ENCODE data around the gene SEMA3B.
"Not testable (repeated sequence)": the region's sequence is repeated elsewhere in the genome, so short reads cannot be mapped to it uniquely, and the experiment has no call there.

SEMA3B gene

GRCh38 chr3:50242381-50242770 lies 26.6 kb upstream of the SEMA3B start:
- no peaks in the 10 kb centered on the region for H3K27me3 ChIP-seq (ENCODE audit: insufficient read depth, low read length)
- no peak overlapping the region for H2AFZ ChIP-seq (ENCODE audit: low read depth, low read length)
- no peaks in the 10 kb centered on the region for H3K9me3 ChIP-seq (ENCODE audit: low read length)
- H3K36me3 ChIP-seq (ENCODE audit: insufficient read depth, low read length) = peaks cover 20% of the 10 kb centered on the region
- no peak overlapping the region for H3K4me3 ChIP-seq (ENCODE audit: low read length)
- H3K4me1 ChIP-seq (ENCODE audit: insufficient read depth, low read length) = peaks cover 77% of the 10 kb centered on the region

- Histone ChIP-seq H2AFZ (ENCODE audit: low read depth, low read length) (no peak overlapping the region), H3K36me3 (ENCODE audit: insufficient read depth, low read length) (peaks cover 24% of the 10 kb centered on the region), H3K9me3 (ENCODE audit: low read length) (no peaks in the 10 kb centered on the region), H3K4me1 (ENCODE audit: insufficient read depth, low read length) (peaks cover 74% of the 10 kb centered on the region), H3K27me3 (ENCODE audit: insufficient read depth, low read length) (no peaks in the 10 kb centered on the region), H3K4me3 (ENCODE audit: low read length) (no peak overlapping the region)
These were observed 25.9 kb upstream of the SEMA3B start for GRCh38 chr3:50242851-50243542.

- Histone ChIP-seq H3K4me1 (ENCODE audit: insufficient read depth, low read length) (peaks cover 69% of the 10 kb centered on the region), H3K36me3 (ENCODE audit: insufficient read depth, low read length) (peaks cover 27% of the 10 kb centered on the region), H3K27me3 (ENCODE audit: insufficient read depth, low read length) (no peaks in the 10 kb centered on the region)
These were observed 25.4 kb upstream of the SEMA3B start for GRCh38 chr3:50243543-50243895.

GRCh38 chr3:50244813-50245212 lies 24.1 kb upstream of the SEMA3B start:
- Histone ChIP-seq H3K36me3 (ENCODE audit: insufficient read depth, low read length) (peaks cover 24% of the 10 kb centered on the region), H3K4me1 (ENCODE audit: insufficient read depth, low read length) (peaks cover 58% of the 10 kb centered on the region)
- H3K27me3 ChIP-seq (ENCODE audit: insufficient read depth, low read length); H2AFZ ChIP-seq (ENCODE audit: low read depth, low read length); H3K4me3 ChIP-seq (ENCODE audit: low read length); H3K9me3 ChIP-seq (ENCODE audit: low read length): not testable (repeated sequence)

More at GRCh38 chr3:50243543-50243895, 25.4 kb upstream of the SEMA3B start:
- H3K9me3 ChIP-seq (ENCODE audit: low read length) = no peaks in the 10 kb centered on the region
- H2AFZ ChIP-seq (ENCODE audit: low read depth, low read length) = no peak overlapping the region
- no peak overlapping the region for H3K4me3 ChIP-seq (ENCODE audit: low read length)

GRCh38 chr3:50245251-50245745 lies 23.6 kb upstream of the SEMA3B start:
- no peaks in the 10 kb centered on the region for H3K9me3 ChIP-seq (ENCODE audit: low read length)
- H3K4me1 ChIP-seq (ENCODE audit: insufficient read depth, low read length) = peaks cover 53% of the 10 kb centered on the region
- H3K27me3 ChIP-seq (ENCODE audit: insufficient read depth, low read length) = no peaks in the 10 kb centered on the region
- no peak overlapping the region for H3K4me3 ChIP-seq (ENCODE audit: low read length)
- H3K36me3 ChIP-seq (ENCODE audit: insufficient read depth, low read length) = peaks cover 27% of the 10 kb centered on the region
- no peak overlapping the region for H2AFZ ChIP-seq (ENCODE audit: low read depth, low read length)

- Histone ChIP-seq H3K27me3 (ENCODE audit: insufficient read depth, low read length) (no peaks in the 10 kb centered on the region), H3K4me3 (ENCODE audit: low read length) (no peak overlapping the region), H3K9me3 (ENCODE audit: low read length) (no peaks in the 10 kb centered on the region), H3K36me3 (ENCODE audit: insufficient read depth, low read length) (peaks cover 29% of the 10 kb centered on the region), H3K4me1 (ENCODE audit: insufficient read depth, low read length) (peaks cover 48% of the 10 kb centered on the region), H2AFZ (ENCODE audit: low read depth, low read length) (no peak overlapping the region)
These were observed 23.0 kb upstream of the SEMA3B start for GRCh38 chr3:50245831-50246516.

- H3K4me3 ChIP-seq (ENCODE audit: low read length) = peak overlapping the region; percentile 3
- H3K4me1 ChIP-seq (ENCODE audit: insufficient read depth, low read length) = peaks cover 42% of the 10 kb centered on the region
- peaks cover 35% of the 10 kb centered on the region for H3K36me3 ChIP-seq (ENCODE audit: insufficient read depth, low read length)
- H3K27me3 ChIP-seq (ENCODE audit: insufficient read depth, low read length) = no peaks in the 10 kb centered on the region
- H3K9me3 ChIP-seq (ENCODE audit: low read length) = no peaks in the 10 kb centered on the region
- no peak overlapping the region for H2AFZ ChIP-seq (ENCODE audit: low read depth, low read length)
These were observed 22.4 kb upstream of the SEMA3B start for GRCh38 chr3:50246517-50246954.

GRCh38 chr3:50248387-50248786 lies 20.6 kb upstream of the SEMA3B start:
- Histone ChIP-seq H3K36me3 (ENCODE audit: insufficient read depth, low read length) (peaks cover 46% of the 10 kb centered on the region), H3K4me1 (ENCODE audit: insufficient read depth, low read length) (peaks cover 27% of the 10 kb centered on the region), H3K9me3 (ENCODE audit: low read length) (no peaks in the 10 kb centered on the region), H2AFZ (ENCODE audit: low read depth, low read length) (no peak overlapping the region), H3K27me3 (ENCODE audit: insufficient read depth, low read length) (no peaks in the 10 kb centered on the region), H3K4me3 (ENCODE audit: low read length) (no peak overlapping the region)

- H3K4me3 ChIP-seq (ENCODE audit: low read length) = no peak overlapping the region
- H3K4me1 ChIP-seq (ENCODE audit: insufficient read depth, low read length) = peaks cover 27% of the 10 kb centered on the region
- peaks cover 52% of the 10 kb centered on the region for H3K36me3 ChIP-seq (ENCODE audit: insufficient read depth, low read length)
- no peaks in the 10 kb centered on the region for H3K9me3 ChIP-seq (ENCODE audit: low read length)
- H2AFZ ChIP-seq (ENCODE audit: low read depth, low read length) = no peak overlapping the region
- no peaks in the 10 kb centered on the region for H3K27me3 ChIP-seq (ENCODE audit: insufficient read depth, low read length)
These were observed 19.5 kb upstream of the SEMA3B start for GRCh38 chr3:50249457-50249856.

- peaks cover 23% of the 10 kb centered on the region for H3K4me1 ChIP-seq (ENCODE audit: insufficient read depth, low read length)
- no peaks in the 10 kb centered on the region for H3K9me3 ChIP-seq (ENCODE audit: low read length)
- no peak overlapping the region for H2AFZ ChIP-seq (ENCODE audit: low read depth, low read length)
- H3K27me3 ChIP-seq (ENCODE audit: insufficient read depth, low read length) = no peaks in the 10 kb centered on the region
- no peak overlapping the region for H3K4me3 ChIP-seq (ENCODE audit: low read length)
- H3K36me3 ChIP-seq (ENCODE audit: insufficient read depth, low read length) = peaks cover 61% of the 10 kb centered on the region
These were observed 18.4 kb upstream of the SEMA3B start for GRCh38 chr3:50250514-50250913.

GRCh38 chr3:50251220-50251619 lies 17.7 kb upstream of the SEMA3B start:
- H3K27me3 ChIP-seq (ENCODE audit: insufficient read depth, low read length) = no peaks in the 10 kb centered on the region
- H3K4me1 ChIP-seq (ENCODE audit: insufficient read depth, low read length) = peaks cover 16% of the 10 kb centered on the region
- H3K9me3 ChIP-seq (ENCODE audit: low read length) = no peaks in the 10 kb centered on the region
- peaks cover 64% of the 10 kb centered on the region for H3K36me3 ChIP-seq (ENCODE audit: insufficient read depth, low read length)
- H2AFZ ChIP-seq (ENCODE audit: low read depth, low read length) = no peak overlapping the region
- H3K4me3 ChIP-seq (ENCODE audit: low read length) = no peak overlapping the region

- Histone ChIP-seq H2AFZ (ENCODE audit: low read depth, low read length) (no peak overlapping the region), H3K4me1 (ENCODE audit: insufficient read depth, low read length) (peaks cover 27% of the 10 kb centered on the region), H3K4me3 (ENCODE audit: low read length) (no peak overlapping the region), H3K9me3 (ENCODE audit: low read length) (no peaks in the 10 kb centered on the region), H3K27me3 (ENCODE audit: insufficient read depth, low read length) (no peaks in the 10 kb centered on the region), H3K36me3 (ENCODE audit: insufficient read depth, low read length) (peaks cover 73% of the 10 kb centered on the region)
These were observed 14.2 kb upstream of the SEMA3B start for GRCh38 chr3:50254577-50255250.

GRCh38 chr3:50255251-50255615 lies 13.7 kb upstream of the SEMA3B start:
- H3K4me1 ChIP-seq (ENCODE audit: insufficient read depth, low read length) = peaks cover 28% of the 10 kb centered on the region
- no peak overlapping the region for H3K4me3 ChIP-seq (ENCODE audit: low read length)
- peaks cover 68% of the 10 kb centered on the region for H3K36me3 ChIP-seq (ENCODE audit: insufficient read depth, low read length)
- H3K9me3 ChIP-seq (ENCODE audit: low read length) = no peaks in the 10 kb centered on the region
- no peaks in the 10 kb centered on the region for H3K27me3 ChIP-seq (ENCODE audit: insufficient read depth, low read length)
- no peak overlapping the region for H2AFZ ChIP-seq (ENCODE audit: low read depth, low read length)
